NK-92 treated with Interleukin-12 subunit alpha and Interleukin-12 subunit beta, amount 100 ng/mL, for 24 hours (cell line): Measurements from ENCODE around the gene PDE6H.

Experiments
- DNase-seq: peaks from one replicate; lab custom pipeline; 2025; lab: John Stamatoyannopoulos, UW

PDE6H gene

DNA sequence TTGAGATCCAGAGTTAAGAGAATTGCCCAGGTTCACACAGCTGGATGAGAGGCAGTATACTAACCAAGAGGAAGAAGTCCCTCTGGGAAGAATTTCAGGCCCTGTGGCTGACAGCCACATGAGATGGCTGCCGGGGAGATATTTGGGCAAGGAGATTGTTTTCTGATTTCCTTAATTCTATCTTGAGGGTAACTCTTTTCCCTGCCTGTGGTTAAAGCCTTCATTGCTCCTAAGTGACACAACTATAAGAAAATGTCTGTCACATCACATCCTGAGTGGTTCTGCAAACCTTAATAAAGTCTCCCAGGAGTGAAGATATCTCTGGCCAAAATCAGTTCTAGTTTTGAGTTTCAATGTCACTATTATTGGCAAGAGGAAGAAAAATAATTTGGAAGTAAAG is 21.0 kb upstream of the PDE6H start:
- no peak for DNase-seq

DNA sequence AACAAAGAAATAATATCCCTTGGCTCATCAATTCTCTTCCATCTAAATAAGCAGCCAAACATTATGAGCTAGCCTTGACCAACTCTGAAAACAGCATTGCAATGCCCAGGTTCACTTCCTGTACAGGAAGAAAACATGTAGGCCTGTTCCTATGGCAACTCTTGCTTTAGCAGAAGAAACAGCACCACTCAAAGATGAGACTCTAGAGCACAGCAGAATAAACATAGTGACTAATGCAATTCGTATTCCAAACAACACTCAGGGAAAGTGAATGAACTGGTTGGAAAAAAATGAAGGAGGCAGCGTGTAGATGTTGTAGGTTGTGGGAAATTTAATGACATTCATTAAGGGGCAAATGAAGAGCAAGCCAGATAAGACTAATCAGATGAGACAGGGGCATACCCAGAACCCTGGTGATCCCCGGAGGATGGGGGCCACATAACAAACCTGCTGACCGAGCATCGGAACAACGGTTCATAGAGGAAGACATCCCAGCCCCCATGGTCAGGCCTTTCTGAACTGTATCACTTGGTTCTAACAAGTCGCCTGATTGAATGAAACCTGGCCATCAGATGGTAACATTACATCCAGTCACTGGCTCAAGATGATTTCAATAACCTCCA is 20.4 kb upstream of the PDE6H start:
- no peak for DNase-seq

DNA sequence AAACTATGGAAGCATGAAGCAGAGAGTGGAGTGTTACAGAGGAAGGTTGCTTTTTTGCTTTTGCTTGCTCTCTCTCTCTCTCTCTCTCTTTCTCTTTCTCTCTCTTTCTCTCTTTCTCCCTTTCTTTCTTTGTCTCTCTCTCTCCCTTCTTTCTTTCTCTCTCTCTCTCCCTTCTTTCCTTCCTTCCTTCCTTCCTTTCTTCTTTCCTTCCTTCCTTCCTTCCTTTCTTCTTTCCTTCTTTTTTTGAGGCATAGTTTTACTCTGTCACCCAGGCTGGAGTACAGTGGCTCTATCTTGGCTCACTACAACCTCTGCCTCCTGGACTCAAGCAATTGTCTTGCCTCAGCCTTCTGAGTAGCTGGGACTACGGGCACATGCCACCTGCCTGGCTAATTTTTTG is 19.1 kb upstream of the PDE6H start:
- DNase-seq, result no peak

DNA sequence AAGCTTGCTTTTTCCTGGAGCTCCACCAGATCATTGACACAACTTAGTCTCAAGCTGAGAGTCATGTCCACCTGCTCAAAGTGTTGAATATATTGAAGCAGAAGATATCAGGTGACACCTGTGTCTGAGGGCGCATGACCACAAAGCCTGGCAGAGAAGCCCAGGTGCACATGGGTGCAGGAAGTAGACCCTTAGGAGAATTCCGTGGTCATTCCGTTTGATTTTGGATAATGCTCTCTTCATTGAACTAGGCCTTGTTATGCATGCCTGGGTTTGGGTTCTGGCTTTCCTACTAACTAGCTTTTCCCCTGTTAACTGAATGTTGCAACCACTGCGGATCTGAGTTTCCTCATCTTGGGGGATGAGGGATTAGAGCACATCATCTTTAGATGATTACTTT is 18.6 kb upstream of the PDE6H start:
- no peak for DNase-seq

DNA sequence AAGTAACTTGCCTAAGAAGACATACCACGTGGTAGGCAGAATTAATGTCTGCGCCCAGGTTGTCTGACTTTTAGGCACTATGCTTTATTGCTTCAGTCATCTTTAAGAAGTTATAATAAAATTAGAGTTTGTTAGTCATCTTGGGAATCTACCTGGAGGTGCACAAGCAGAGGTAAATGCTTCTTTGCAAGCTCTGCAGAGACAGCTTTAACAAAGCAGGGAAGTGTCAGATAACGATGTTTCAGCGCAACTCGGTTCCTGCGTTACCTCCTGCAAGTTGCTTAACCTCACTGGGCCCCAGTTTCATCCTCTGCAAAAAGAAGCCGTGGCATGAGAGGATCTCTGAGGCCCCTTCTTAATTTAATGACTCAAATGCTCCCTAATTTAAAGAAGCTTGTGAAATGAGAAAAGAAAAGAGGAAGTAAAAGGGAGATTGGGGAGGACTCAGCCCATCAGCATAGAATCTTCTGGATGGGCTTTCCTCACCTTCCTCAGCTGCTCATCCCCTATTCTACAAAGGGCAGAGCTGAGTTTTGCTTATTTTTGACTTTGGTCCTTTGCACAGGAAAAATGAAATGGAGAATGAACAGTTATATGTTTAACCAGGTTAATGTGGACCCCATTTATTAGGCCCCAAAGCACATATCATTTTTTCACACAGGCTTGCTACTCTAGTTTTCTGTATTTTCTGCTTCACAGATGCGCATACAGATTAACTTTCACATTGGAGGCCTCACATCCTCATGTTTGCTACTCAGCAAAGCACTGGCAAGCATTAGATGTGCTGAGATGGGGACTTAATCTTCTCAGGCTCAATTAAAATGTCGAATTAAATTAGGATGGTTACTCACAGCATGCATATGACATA is 16.6 kb upstream of the PDE6H start:
- DNase-seq, result no peak

DNA sequence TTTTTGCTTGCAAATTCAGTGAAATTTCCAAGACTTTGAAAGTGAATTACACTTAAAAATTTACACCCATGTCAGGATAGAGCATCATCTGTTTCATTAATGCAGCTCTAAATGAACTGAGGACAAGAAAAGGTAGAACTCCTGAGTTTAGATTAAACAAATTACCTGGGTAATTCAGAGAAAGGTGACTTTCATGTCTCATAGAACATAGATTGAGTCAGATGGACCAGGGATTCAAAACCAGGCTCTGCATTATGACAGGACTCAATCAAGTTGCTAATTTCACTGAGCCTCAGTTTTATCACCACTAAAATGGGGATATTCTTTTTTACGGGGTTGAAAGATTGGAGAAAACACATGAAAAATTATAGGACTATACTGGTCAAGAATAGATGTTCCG is 15.9 kb upstream of the PDE6H start:
- no peak for DNase-seq

DNA sequence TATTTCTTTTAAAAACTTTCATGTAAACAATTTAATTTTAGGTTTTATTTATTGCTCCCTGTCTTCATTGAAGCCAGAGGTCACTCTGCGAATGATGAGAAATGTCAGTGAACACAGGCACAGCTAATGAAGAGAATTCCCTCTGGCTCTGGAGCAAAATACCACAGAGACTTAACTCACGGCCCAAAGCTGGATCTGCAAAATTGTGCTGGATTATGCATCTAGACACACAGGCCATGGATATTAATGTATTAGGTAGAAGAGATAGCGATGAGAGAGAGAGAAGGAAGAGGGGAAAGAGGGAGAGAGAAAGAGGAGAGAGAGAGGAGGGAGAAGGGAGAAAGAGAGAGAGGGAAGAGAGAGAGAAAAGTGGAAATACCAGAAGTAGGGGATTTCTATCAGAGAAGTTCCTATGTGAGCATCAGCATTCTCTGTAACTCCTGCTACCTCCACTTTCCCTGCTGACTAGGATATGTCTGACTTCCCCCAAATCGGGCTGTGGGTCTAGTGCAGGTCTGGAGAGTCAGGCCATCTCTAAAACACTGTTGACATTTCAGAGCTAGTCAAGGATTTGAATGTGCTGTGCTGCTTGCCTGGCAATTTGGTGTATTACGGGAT is 15.2 kb upstream of the PDE6H start:
- no peak for DNase-seq

DNA sequence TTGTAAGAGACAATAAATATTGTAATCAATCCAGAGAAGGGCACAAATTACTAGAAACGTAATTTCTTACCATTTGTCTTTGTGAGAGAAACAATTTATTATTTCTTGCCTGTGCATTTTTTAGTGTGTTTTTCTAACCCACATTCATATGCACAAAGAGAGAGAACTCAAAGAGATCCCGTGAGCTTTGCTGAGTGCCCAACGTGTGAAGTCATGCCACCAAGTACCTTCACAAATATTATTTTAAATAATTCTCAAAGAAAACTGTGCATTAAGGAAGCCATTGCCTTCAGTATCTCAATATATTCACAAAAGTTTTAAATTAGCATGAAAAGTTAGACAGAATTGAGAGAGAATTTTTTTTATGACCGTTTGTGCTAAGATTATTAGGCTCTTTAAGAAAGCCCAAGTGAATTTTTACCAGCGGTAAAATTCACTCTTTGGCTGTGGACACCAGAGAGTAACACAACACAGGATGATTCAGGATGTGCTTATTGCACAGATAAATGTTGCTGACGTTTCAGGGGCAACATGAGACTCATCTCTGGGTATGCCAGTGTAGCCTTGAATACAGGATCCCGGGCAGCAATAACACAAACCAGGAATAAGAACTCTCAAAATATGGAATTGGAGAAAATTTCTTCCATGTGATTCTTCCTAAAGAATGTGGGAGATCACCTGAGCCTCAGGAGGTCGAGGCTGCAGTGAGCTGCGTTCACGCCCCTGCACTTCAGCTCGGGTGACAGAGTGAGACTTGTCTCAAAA is 14.3 kb upstream of the PDE6H start:
- DNase-seq, result no peak

DNA sequence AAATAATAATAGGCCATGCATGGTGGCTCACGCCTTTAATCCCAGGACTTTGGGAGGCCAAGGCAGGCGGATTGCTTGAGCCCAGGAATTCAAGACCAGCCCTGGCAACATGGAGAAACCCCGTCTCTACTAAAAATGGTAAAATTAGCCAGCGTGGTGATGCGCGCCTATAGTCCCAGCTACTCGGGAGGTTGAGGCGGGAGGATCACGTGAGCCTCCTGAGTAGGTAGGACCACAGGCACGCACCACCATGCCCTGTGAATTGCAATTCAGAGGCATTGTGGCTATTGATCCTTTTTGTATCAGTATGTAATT is 13.8 kb upstream of the PDE6H start:
- no peak for DNase-seq

DNA sequence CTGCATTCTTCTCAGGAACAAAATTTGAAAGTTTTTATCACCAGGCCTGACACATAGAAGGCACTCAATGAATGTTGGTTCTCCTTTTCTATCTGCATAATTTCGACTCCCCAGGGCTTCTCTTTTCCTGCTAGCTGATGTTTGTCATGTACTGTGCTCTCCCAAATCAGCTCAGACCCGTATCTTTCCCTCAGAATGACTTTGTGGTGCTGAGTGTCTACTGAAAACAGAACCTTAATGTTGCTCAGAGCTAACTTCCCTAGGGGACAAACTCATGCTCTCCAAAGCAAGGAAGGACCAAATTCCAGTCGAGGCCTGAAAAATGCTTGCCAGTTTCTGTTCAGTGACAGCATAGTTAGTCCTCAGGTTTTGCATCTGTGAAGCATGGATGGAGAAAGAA is 13.4 kb upstream of the PDE6H start:
- no peak for DNase-seq

DNA sequence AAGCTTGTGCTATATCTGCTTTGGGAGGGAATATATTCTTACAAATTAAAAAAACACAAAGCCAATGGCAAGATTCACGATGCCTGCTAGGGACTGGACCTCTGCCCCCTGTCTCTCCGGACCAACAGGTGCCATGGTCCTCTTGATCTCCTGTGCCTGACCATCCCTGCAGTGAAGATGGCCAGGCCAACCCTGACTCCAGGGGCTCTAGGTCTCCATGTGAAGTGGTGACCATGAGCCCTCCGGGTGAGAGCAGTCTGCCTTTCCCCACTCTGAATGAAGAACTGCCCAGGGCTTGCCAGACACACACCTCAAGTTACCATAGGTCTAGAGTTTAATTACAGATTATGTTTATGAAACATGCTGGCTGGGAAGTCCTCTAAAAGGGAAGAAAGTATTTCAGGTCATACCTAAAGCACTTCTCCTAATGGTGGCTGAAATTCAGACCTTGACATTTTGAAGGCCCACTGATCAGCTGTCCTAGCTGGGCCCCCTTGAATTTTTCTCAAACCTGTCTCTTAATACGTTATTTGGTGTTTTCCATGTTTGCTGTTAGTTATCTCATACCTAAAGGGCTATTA is 12.8 kb upstream of the PDE6H start:
- no peak for DNase-seq

DNA sequence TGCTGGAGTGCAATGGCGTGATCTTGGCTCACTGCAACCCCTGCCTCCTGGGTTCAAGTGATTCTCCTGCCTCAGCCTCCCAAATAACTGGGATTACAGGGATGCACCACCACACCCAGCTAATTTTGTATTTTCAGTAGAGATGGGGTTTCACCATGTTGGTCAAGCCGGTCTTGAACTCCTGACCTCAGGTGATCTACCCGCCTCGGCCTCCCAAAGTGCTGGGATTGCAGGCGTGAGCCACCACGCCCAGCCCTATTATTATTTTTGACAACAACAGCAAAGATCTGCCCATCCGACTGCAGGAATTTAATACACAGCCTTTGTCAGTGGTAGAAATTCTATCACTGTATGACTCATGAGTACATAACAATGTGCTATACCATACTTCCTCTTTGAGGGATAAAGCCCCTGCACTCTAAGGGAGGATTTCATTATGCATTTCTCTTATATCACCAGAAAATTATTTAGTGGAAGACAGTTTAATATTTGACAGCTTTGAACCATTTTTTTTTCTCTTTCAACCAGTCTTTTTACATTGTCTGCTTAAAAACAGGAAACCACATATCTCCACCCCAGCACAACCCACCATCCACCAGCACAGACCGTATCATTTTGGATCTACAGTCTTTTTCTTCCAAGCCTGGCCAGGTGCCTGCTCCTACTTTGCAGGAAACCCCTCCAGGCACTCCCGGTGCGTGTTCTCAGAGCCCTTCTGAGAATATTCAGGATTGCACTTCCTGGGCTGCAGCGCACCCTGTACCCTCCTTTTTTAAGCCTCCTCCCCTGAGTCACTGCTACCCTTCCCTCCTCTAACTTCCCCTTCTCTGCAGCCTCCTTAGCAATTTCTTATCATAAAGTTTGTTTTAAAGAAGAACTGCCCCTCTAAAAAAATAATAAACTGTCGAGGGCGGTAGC is 12.0 kb upstream of the PDE6H start:
- peak; percentile 15 for DNase-seq

DNA sequence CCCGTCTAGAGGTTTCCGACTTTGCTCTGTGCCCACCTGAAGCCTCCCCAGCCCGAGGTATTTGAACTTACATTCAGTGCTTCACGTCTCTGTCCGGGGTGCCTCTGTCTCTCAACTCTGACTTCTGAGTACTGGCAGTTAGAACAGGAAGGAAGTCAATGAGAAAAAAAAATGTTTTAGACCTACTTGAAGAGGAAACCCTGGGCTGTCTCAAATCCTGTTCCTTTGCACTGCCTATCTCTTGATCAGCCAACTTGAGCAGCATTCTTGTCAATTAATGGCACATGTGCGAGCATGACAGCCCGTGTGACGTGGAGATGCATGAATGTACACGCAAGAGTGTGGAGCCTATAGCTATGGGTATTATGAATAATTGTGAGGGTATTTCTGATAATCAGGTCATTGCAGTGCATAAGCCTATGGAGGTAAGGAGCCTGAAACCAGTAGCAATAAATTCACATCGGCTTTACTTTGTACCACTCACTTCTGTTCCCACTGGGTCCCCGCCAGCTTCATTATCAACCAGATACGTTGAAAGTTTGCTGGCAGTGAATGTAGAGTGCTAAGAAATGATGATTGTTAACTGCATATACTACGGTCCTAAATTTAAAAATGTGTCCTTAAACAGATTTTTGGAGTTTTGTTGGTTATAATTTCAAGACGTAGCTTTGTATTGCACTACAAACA is 11.2 kb upstream of the PDE6H start, which contains the start of gene ARHGDIB:
ARHGDIB (minus strand) TSS at position 136 of the 687 bp plus-strand sequence. CDS start 10,889 bp downstream, outside the sequence.
- DNase-seq, result peak; percentile 42

DNA sequence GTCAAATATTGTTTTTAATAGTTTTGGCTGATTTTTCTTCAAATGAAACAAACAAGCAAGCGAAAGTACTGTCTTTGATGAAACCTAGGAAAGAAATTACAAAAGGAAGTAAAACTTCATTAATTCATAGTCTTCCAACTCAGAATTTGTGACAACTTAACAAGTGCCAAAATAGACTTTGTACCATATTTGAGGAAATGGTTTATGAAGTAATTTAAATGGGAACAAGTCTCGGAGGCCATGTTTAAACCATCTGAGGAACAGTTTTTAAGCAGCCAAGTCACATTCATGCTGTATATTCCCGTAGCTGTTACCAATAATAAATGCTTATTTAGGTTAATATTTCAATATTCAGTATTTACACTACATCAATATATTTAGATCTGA is 10.7 kb upstream of the PDE6H start:
- DNase-seq, result no peak

DNA sequence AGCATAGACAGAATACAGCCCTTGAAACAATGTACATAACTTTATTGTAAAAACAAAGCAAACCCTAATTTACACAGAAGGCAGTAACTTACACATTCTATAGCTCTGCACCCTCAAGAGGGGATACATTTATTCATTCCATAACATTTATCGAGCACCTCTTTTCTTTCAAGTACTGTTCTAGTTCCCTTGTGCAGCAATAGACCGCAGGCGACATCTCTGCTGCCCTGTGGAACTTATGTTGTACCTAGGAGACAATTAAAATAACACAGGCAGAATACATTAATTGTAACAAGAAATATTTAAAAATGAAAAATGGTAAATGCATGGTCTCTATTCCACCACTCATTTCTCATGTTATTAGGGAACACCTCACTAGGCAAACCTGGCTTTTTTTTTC is 10.0 kb upstream of the PDE6H start:
- no peak for DNase-seq

DNA sequence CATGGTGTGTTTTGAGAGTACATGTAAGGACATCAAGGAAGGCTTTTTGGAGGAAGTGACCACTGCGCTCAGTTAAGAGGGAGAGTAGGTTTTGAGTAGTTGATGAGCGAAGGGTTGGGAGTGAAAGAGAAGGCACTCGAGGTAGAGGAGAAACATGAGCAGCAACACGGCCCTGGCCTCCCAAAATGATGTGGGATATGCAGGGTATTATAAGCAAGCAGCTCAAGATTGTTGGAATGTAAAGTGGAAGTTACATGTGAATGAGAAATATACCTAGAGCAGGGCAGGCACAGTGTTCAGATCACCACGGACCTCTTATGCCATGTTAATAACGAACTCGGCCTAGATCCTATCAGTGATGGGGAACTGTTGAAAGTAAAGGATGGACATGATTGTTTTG is 9.3 kb upstream of the PDE6H start:
- no peak for DNase-seq

DNA sequence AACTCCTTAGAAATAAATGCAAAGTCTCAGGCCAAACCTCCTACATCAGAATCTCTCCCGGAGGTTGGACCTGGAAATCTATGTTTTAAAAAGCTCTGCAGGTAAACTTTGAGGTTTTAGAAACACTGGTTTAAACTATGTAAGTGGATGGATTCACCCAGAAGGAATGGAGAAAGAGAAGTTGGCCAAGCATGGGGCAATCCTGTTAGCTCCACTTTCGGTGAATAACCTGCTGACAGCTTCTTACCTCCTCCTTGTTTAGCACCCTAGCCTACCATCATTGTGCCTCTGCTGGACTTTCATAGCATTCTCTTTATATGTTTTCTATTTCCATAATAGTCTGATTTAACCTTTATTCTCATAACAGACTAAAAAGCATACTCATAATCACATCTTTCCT is 8.4 kb upstream of the PDE6H start:
- no peak for DNase-seq

DNA sequence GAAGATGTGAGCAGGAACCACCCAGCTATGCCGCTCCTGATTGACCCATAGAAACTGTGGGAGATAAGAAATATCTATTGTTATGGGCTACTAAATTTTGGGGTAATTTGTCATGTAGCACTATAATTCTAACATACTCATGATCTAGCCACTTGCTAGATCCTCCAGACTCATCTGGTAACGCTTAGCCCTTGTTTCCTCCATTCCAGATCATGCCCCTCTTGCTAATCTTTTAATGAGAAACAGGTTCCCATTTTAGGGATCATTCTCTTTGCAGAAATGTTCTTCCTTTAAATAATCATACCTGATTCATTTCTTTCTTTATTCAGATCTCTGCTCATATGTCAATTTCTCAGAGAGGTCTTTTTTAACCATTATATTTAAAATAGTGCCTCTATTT is 7.6 kb upstream of the PDE6H start:
- DNase-seq, result no peak

DNA sequence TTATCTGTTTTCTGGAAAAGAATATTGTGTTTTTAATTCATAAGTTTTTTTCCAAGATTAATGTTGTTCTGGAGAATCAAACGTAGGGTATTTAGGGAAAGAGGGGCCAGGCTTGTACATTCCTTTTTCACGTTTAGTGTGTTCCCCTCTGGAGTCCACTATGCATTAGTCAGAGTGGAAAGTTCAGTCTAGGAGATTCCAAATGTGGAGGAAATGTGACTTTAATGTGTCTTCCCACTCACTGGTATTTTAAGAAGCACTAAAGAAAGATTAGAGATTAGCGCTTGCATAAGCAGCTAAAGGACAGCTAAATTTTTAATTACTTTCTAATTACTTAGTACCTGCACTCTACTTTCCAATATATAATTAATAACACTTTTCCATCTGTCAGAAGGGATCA is 4.4 kb upstream of the PDE6H start:
- no peak for DNase-seq

DNA sequence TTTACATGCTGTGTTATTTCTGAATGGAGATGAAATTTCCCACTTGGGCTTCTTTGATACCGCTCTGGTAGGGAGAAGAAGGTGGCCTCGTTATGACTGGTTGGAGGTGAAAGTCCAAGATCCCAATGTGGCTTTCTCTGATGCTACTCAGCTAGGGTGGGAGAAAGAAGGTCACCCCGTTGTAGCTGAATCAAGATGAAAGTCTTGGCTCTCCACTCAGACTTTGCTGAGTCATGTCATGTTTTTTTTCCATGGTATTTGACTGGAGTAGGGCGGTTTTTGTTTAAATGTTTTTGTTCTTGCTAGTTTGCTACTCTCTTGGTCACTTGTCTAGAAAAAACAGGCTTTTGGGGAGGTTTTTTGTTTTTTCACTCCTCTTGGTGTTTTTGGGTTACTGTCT is 2.4 kb upstream of the PDE6H start:
- DNase-seq, result no peak

DNA sequence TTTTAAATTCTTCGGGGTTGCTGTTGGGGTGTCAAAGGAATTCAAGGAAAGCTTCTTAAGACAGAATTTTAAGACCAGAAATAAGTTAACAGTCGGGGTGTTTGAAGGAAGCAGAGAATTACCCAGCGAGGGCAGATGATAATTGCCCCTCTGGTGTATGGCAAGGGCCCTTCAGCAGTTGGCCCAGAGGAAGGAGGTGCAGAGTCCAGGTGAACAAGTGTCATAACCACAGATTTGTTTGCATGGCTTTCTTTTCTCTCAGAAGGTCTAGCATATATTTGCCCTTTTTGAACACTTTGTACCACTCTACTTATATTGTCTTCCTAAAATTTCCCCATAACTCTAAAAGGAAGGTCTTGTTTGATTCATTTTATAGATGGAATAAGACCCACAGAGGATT is 1.8 kb downstream of the PDE6H start:
- no peak for DNase-seq
